GM19351 (cell line): ENCODE measurements around the gene RPGRIP1L.

Experiments used
- ATAC-seq: cut with Tn5 transposase; IDR thresholded peaks from one replicate; pipeline ENCODE4 v1.9.1; 2021; ENCODE audit warnings: mild to moderate bottlenecking, moderate library complexity; ENCODE audit not compliant: unreplicated experiment

Gene RPGRIP1L

DNA sequence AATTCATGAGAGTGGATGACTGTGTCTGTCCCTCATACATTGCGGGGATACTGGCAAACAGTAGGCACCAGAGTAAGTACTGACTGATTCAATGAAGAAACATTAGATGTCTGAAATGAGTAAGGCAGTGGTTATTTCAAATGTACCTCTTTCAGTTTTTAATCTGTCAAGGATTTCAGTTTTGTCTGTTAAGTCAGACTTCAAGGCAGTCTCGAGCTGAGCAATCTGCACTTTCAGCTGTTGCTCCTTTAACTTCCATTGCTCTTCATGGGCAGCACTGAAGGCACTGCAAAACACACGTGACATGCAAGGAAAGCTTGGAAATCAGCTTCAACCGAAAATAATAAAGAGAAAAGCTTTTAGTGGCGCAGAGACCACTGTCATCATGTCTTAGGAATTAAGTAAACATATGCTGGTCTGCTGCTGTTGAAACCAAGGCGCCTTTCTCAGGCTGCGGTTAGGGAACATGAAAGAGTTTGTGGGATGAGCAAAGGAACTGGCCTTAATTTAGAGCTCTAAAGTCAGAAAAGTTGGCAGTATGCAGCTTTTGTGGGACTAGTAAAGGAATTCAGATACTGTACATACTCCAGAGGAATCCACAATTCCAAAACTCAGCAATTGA is 38.8 kb downstream of the RPGRIP1L start:
- peak; percentile 89 for ATAC-seq

DNA sequence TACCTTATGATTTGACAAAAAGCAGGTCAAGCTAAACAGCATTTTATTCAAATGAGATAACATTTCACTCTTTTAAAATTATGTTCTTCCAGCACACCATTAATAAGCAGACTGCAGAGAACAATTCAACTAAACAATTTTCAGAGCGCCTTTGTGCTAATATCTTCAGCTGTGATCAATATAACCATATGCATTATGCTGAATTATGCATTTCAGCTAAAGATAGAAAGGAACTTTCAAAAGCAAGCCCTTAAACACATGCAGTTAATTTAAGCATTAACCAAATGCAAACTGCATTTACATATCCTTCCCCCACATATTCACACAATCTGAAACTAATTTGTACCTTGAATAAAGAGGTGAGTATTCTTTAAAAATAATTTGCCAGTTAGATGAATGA is 41.6 kb downstream of the RPGRIP1L start:
- no peak for ATAC-seq

DNA sequence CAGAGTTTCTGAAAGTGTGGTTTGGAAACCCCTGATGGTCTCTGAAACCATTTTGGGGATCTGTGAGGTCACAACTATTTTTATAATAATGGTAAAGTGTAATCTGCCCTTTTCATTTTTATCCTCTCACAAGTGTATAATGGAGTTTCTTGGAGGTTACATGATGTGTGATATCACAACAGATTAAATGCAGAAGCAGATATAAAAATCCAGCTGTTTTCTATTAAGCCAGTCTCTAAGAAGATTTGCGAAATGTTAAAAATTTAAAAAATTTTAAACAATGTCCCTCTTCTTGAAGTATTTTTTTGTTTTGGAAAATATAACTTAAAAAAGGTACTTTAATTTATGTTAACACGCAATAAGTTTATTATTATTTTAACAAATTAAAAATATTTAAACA is 48.7 kb downstream of the RPGRIP1L start:
- no peak for ATAC-seq

DNA sequence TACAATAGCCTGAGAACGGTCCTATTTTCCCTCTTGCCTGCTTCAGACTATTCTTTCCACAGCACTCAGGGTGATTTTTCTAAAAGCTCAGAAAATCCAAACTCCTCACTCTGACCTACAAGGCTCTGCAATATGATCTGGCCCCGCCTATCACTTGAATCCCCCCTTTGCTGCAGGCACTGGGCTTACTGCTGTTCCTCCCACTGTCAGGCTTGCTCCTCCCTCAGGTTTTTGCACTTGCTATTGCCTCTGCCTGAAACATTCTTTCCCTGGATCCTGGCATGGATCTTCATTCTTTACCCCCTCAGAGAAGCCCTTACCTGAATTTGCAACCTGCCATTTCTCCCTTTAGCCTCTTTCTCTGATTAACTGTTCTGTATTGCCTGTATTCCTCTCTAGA is 52.3 kb downstream of the RPGRIP1L start:
- ATAC-seq, result no peak

DNA sequence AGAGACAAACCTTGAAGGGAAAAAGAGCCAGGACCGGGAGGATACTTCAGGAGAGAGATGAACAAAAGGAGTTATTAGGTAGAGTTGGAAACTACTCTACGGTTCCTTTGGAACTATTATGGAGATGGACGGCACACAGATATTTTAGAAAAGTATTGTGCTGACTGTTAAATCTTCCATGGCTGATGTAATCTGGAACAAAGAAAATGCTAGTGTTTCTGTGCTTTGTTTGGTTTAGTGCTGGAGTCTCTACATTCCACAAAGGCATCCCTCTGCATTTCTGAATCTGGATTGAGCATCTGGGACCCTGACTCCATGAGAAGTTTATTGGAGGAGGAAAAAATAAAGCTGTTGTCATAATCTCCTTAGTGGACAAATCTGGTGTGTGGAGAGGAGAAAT is 57.2 kb downstream of the RPGRIP1L start:
- no peak for ATAC-seq

DNA sequence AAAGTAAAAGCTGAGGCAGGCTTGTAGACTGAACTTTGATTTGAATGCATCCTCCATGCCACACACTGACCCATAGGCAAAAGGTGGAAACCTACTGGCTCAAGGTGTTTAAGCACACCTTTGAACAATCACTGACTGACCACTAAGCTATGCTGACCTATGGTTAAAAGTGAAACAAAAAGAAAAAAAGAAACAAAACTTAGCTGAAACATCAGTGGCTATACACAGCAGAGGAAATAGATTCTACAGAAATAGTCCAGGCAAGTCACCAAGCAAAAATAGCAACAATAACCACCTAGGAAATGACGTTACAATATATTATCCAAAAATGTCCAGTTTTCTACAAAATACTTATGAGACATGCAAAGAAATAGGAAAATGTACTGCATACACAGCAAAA is 60.2 kb downstream of the RPGRIP1L start:
- peak; percentile 75 for ATAC-seq

DNA sequence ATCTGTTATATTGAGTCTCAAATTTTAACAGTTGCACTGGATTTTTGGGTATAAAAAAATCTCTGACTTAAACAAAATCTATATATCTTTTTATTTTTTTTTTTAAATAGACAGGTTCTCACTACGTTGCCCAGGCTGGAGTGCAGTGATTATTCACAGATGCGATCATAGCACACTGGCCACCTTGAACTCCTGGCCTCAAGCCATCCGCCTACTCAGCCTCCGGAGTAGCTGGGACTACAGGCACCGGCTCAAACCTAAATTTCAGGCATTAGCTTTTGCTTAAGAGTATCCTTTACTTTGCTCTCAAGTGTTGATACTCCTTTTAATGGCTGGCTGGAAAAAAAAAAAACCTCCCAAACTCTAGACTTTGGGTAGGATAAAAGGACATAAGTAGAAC is 61.6 kb downstream of the RPGRIP1L start:
- no peak for ATAC-seq

DNA sequence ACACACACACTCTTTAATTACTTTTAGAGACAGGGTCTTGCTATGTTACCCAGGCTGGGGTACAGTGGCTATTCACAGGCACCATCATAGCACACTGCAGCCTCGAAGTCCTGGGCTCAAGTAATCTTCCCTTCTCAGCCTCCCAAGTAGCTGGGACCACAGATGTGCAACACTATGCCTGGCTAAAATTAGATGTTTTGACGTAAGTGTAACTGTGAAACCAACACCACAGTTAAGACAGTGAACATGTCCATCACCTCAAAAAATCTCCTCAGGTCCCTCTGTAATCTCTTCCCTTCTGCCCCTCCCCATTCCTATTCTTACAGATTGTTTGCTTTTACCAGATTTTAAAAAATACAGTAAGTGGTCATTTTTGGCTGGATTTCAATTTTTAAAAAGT is 66.7 kb downstream of the RPGRIP1L start:
- ATAC-seq, result peak; percentile 67

DNA sequence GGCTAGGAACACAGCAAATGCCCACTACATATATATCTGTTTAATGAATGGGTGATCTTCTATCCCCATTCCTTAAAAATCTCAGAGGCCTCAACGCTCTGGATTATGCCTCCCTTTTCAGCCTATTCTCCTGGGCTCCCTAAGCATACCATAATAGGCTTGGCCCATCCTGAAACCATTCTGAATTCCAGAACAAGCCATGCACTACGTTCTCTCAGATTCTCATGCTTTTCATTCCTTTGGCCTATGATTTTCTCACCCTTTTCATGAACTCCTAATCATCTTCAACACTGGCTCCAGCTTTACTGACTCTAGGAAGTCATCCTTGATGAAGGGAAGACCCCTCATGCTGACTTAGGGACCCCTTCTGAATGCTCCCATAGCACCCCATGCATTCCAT is 71.1 kb downstream of the RPGRIP1L start:
- ATAC-seq, result no peak

DNA sequence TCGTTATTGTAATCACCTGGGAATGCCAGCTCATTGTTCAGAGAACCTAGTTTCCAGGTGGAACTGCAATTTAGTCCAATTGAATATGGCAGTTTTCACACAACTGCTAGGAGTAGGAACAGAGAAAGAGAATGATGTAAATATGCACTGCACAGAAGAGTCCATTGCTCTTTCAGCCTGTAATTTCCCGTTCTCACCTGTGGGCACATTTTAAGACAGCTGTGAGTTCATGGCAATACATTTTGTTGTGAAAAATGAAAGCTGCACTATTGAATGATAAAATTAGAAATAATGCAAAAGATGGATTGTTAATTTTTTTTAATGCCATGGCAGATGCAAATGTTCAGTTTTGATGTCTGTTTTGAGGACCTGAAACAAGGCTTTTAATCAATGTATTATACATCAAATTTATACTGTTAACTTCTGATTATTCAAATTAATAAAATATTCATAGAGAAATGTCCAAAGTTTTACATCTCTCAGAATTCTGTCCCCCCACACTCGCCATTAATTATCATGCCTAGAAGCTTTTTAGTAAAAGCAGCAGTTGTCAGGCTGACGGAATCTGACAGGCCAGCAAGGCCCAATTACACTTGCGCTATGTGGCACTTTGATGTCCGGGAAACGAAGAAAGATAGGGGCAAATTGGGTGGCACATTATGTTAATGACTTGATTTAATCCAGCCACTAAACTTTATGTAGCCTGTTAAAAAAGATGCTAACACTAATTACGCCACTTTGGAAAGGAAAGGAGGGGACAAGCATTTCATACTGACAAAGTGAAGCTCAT is 72.2 kb downstream of the RPGRIP1L start:
- no peak for ATAC-seq

DNA sequence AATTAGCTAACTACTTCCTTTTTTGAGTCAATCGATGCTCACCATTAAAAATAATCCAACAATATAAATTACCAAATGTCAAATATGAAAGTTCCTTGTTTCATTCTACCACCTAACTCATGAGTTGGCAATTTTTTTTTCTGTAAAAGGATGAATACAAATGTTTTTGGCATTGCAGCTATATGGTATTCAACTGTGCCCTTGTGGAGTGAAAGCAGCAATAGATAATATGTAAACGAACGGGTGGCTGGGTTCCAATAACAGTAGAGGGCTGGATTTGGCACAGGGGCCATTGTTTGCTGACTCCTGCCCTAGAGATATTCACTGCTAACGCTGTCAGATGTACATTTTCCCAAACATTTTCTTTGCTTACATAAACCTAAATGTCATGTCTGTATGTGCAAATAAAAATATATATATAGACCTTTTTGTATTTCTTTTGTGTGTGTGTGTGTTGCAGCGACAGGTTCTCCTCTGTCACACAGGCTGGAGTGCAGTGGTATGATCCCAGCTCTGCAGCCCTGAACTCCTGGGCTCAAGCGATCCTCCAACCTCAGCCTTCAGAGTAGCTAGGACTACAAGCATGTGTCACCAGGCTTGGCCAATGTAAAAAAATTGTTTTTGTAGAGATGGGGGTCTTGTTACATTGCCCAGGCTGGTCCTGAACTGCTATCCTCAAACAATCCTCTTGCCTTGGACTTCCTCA is 73.9 kb downstream of the RPGRIP1L start:
- no peak for ATAC-seq

DNA sequence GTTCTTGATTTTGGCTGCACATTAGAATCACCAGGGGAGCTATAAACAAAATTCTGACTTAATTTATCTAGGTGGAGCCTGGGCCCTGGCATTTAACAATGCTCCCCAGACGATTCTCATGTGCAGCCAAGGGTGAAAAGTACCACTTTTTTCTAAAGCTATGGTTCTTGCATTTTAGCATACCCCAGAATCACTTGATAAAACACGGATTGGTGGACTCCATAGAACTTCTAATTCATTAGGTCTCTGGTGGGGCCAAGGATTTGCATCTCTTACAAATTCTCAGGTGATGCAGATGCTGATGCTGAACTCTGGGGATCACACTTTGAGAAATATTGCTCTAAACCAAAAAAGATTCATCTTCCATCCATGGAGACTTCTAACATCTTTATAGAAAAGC is 74.5 kb downstream of the RPGRIP1L start:
- no peak for ATAC-seq

DNA sequence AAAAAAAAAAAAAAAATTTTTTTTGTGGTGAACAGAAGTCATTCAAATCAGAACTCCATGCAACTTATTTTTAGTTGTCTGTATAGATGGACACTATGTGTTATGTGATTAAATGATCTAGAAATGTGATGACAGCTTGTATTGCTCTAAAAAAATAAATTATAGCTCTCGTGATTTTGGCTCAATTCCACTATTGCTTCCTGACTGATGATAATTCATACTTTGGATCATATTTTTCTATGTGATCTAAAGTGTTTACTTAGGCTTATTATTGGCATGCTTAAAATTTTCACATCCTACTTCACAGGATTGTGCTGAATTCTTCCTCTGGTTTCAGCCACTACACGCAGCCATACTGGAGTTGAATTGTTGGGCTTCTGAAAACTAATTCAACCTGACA is 76.8 kb downstream of the RPGRIP1L start:
- ATAC-seq, result no peak

DNA sequence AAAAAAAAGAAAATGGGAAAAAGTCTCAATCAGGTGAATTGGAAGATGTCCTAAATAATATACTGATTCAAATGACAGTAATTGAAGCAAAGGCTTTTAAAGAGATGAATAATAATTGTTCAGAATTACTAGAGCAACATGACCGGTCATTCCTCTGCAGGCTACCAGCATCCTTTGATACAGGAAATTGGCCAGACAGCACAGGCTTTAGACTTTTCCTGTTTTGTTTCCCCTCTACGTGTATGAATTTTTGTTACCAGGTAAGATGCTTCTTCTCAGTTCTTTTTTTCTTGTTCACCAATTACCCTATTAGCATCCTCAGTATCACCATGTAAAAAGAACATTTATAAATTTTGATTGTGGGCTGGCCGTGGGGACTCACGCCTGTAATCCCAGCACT is 77.5 kb downstream of the RPGRIP1L start:
- no peak for ATAC-seq

DNA sequence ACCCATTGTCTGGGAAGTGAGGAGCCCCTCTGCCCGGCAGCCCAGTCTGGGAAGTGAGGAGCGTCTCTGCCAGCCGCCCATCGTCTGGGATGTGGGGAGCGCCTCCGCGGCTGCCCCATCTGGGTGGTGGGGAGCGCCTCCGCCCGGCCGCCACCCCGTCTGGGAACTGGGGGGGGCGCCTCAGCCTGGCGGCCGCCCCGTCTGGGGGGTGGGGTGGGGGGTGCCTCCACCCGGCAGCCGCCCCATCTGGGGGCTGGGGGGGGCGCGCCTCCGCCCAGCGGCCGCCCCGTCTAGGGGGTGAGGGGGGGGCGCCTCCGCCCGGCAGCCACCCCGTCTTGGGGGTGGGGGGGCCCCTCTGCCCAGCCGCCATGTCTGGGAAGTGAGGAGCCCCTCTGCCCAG is 78.4 kb downstream of the RPGRIP1L start:
- ATAC-seq, result no peak

DNA sequence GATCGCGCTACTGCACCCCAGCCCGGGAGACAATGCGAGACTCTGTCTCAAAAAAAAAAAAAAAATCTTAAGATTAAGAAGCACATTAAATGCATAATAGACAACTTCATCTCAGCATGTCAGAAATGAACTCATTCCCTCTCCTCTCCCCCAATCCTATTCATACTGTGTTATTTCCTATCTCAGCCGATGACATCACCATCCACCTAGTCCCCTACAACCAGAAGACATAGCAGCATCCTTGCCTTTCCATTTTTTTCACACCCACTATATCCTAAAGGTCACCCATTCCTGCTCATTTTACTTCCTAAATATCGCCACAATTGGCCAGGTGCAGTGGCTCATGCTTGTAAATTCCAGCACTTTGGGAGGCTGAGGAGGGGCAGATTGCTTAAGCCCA is 81.3 kb downstream of the RPGRIP1L start:
- no peak for ATAC-seq

DNA sequence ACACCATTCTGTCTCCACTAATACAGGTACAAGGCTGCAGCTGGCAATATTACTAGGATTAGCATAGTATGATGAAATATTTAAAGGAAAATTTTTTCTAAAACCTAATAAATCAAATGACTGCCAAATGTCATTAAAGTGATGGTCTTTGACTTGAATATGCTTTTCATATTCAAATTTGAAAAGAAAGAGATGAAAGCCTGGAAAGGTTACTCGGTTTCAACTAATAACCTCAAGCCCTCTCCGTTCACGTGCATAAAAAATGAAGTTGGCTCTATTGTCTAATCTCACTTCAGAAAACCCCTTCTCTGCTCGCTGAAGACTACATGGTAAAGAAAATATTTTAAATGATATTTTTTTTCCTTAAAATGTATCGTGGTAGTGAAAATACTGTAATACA is 83.2 kb downstream of the RPGRIP1L start:
- ATAC-seq, result no peak

DNA sequence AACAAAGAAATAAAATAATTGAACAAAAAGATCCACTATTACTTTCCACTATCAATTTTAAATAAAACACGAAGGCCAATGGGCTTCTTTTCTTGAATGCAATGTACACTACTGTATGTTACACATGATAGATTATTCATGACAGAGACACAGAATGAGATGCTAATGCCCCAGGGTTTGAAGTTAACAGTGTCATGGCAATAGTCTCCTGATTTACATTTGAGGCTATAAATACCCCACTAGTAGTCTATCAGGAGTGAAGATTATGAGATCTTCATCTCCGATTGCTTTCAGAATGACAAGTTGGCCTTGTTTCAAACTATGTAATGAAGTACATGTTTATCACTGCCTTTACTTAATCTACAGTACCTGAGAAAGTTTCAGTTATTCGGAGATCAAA is 84.4 kb downstream of the RPGRIP1L start:
- ATAC-seq, result no peak

DNA sequence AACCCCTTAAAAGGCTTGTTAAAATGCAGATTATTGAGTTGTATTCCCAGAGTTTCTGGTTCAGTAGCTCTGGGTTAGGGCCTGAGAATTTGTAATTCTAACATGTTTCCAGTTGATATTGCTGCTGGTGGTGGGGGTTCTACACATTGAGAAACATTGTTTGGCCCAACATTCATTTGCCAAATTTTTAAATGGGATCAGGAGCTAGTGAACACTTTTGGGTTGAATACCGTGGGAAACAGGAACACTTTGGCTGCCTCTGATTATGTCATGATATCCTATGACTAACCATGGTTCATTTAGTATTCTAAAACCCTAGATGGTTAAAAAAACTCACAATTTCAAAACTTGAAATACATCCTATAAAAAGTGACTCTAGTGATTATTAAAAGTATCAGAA is 89.3 kb downstream of the RPGRIP1L start:
- ATAC-seq, result no peak

DNA sequence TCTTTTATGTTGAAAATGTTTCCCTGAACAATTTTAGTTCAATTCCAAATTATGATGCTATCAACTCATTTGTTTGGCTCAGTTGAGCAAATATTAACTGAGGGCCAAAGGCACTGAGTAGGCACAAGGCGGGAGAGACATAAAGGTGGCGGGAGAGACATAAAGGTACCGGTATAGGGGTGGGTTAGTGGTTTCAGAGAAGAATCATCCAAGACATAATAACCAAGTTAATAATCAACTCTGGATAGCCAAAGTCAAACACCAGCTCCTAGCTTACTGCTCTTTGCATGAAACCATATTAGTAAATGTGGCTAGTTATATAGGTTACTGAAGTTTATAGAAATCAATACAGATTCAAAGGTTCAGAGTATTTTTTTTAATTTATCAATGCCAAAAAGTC is 91.7 kb downstream of the RPGRIP1L start:
- ATAC-seq, result no peak

DNA sequence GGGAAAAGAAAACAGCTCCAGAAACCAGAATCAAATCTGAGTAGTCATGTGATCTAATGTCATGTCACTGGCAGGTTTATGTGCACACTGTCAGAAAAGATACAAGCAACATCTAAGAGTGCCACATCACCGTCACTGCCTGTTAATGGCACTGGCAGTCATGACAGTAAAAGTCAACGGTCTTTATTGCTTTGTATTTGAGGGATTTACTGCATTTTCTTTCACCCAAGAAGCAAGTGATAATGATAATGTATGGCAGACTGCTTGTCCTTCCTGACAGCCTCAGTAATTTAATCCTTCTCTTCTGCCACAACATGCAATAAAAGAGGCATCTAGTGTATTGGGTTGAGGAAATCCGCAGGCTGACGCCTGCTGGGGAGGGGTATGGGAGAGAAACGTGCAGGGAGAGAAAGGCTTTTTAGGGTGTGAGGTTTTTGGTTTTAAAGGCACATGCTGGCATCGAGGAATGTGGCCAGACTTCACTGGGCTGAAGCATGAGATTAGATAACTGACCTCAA is 92.4 kb downstream of the RPGRIP1L start:
- ATAC-seq, result no peak

DNA sequence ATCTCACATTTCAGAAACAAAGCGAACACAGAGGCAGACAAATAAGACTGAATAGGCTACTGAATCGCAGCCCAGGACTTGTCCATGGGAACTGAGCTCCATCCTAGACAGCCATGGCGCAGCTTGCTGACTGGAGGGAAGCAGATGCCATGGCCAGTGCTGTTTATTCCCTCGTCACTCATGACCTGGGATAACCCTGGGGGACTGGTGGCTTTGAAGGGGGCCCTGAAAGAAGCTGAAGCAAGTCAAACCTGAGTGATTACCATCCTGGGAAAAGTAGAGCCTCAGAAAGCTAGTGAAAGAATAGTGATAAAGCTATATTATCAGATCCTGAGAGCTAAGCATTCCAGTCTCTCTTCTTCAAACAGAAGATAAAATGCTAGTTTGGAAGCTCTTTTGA is 94.1 kb downstream of the RPGRIP1L start:
- no peak for ATAC-seq
